Breast epithelium (tissue), 3 donors: Measurements from ENCODE around the gene MTF2.

ENCODE experiments used
- POLR2A ChIP-seq: fragments of 450-650 bp; IDR thresholded peaks from one replicate; pipeline ENCODE4 v1.6.1; 2016; ENCODE audit warnings: antibody characterized with exemption, mild to moderate bottlenecking, moderate library complexity
- POLR2AphosphoS5 ChIP-seq, 3 donors: sonication (generic); formaldehyde crosslinking; IDR thresholded peaks; one replicate each; pipeline ENCODE4 v1.6.1; 2017; ENCODE audit warnings: antibody characterized with exemption in 3 of 3
- TF ChIP-seq, protein P1 (sequence below), 3 donors: fragments of 450-650 bp; IDR thresholded peaks; one replicate each; pipeline ENCODE4 v1.5.1; 2016 to 2017; ENCODE audit warnings: antibody characterized with exemption in 3 of 3, mild to moderate bottlenecking in 3 of 3, moderate library complexity in 3 of 3

DNA sequence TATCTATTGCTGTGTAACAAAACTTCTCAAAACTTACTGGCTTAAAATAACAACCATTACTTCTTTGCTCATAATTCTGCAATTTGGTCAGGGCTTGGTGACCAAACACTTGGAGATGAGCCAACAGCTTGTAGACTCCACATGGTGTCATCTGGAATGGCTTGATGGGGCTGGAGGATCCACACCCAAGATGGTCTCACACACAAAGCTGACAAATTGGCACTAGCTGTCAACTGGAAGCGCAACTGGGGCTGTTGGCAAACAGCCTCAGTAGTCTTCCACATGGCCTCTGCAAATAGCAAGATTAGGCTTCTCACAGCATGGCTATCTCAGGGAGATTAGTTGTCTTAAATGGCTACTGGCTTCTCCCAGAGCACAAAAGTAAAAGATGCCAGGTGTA, 27.1 kb upstream of the MTF2 start:
- TF ChIP-seq POLR2A (no peak), POLR2AphosphoS5 (IDR thresholded peaks at IDR 0.05) (no peak)
- TF ChIP-seq, protein P1, sequence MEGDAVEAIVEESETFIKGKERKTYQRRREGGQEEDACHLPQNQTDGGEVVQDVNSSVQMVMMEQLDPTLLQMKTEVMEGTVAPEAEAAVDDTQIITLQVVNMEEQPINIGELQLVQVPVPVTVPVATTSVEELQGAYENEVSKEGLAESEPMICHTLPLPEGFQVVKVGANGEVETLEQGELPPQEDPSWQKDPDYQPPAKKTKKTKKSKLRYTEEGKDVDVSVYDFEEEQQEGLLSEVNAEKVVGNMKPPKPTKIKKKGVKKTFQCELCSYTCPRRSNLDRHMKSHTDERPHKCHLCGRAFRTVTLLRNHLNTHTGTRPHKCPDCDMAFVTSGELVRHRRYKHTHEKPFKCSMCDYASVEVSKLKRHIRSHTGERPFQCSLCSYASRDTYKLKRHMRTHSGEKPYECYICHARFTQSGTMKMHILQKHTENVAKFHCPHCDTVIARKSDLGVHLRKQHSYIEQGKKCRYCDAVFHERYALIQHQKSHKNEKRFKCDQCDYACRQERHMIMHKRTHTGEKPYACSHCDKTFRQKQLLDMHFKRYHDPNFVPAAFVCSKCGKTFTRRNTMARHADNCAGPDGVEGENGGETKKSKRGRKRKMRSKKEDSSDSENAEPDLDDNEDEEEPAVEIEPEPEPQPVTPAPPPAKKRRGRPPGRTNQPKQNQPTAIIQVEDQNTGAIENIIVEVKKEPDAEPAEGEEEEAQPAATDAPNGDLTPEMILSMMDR (IDR thresholded peaks at IDR 0.05): no peak
